MM.1S (cell line): Measurements from ENCODE around the gene SHKBP1.
"Not testable (repeated sequence)": the region's sequence is repeated elsewhere in the genome, so short reads cannot be mapped to it uniquely, and the experiment has no call there.

Experiments
- DNase-seq: peaks from one replicate; pipeline ENCODE4 v3.0.0-alpha.2; 2015
- H2AFZ ChIP-seq: fragments of 300-600 bp; sonication (generic); 2 replicates; pipeline ENCODE4 v1.6.0; 2016; ENCODE audit warnings: antibody characterized with exemption, low read length
- H3F3A ChIP-seq: fragments of 300-600 bp; sonication (generic); 2 replicates; pipeline ENCODE4 v1.6.1; 2016; ENCODE audit warnings: mild to moderate bottlenecking, antibody characterized with exemption, low read length, moderate library complexity, mixed read lengths; ENCODE audit not compliant: insufficient read depth
- H3K27ac ChIP-seq: fragments of 300-600 bp; sonication (generic); 2 replicates; pipeline ENCODE4 v1.5.1; 2016; ENCODE audit warnings: mild to moderate bottlenecking, low read length
- H3K27me3 ChIP-seq: fragments of 300-600 bp; sonication (generic); replicated peaks from 2 replicates; pipeline ENCODE4 v1.6.0; 2016; ENCODE audit warnings: low read length; ENCODE audit not compliant: insufficient read depth
- H3K36me3 ChIP-seq: fragments of 300-600 bp; sonication (generic); replicated peaks from 2 replicates; pipeline ENCODE4 v1.6.1; 2016; ENCODE audit warnings: mild to moderate bottlenecking, low read length, mixed read lengths; ENCODE audit not compliant: insufficient read depth
- H3K4me1 ChIP-seq: fragments of 300-600 bp; sonication (generic); 2 replicates; pipeline ENCODE4 v1.6.1; 2016; ENCODE audit warnings: low read length, mixed read lengths
- H3K4me2 ChIP-seq: fragments of 300-600 bp; sonication (generic); 2 replicates; pipeline ENCODE4 v1.6.0; 2016; ENCODE audit warnings: low read depth, low read length
- H3K4me3 ChIP-seq: fragments of 300-600 bp; sonication (generic); 2 replicates; pipeline ENCODE4 v1.5.1; 2016; ENCODE audit warnings: low read length, mixed read lengths
- H3K79me2 ChIP-seq: fragments of 300-600 bp; sonication (generic); 2 replicates; pipeline ENCODE4 v1.6.1; 2016; ENCODE audit warnings: mixed run types, low read length, mixed read lengths
- H3K9ac ChIP-seq: fragments of 300-600 bp; sonication (generic); 2 replicates; pipeline ENCODE4 v1.6.1; 2016; ENCODE audit warnings: low read length, mixed read lengths
- H3K9me2 ChIP-seq: fragments of 300-600 bp; sonication (generic); replicated peaks from 2 replicates; pipeline ENCODE4 v1.6.1; 2016; ENCODE audit warnings: mild to moderate bottlenecking, low read length, mixed read lengths; ENCODE audit not compliant: insufficient read depth
- H3K9me3 ChIP-seq: fragments of 300-600 bp; sonication (generic); replicated peaks from 2 replicates; pipeline ENCODE4 v1.6.1; 2016; ENCODE audit warnings: mild to moderate bottlenecking, low read length, mixed read lengths; ENCODE audit not compliant: insufficient read depth
- H4K20me1 ChIP-seq: fragments of 300-600 bp; sonication (generic); 2 replicates; pipeline ENCODE4 v1.6.1; 2016; ENCODE audit warnings: mild to moderate bottlenecking, low read length, moderate library complexity, mixed read lengths; ENCODE audit not compliant: insufficient read depth
- EZH2 ChIP-seq: fragments of 300-600 bp; sonication (generic); optimal IDR thresholded peaks from 2 replicates; pipeline ENCODE3; 2017; ENCODE audit warnings: low read depth, mild to moderate bottlenecking, antibody characterized with exemption, low read length, mixed read lengths
- EZH2phosphoT487 ChIP-seq: fragments of 300-600 bp; sonication (generic); IDR thresholded peaks from 2 replicates; pipeline ENCODE4 v1.6.1; 2018; ENCODE audit warnings: antibody characterized with exemption, low read length
- TF ChIP-seq, protein P1 (sequence below): fragments of 300-600 bp; sonication (generic); IDR thresholded peaks from 2 replicates; pipeline ENCODE4 v1.5.1; 2016; ENCODE audit warnings: antibody characterized with exemption, low read length, mixed read lengths

The SHKBP1 gene

GRCh38 chr19:40623403-40624251 is 47.0 kb downstream of the SHKBP1 start:
- Histone ChIP-seq H3K27ac (no peak overlapping the region), H3K79me2 (no peaks in the 10 kb centered on the region), H2AFZ (no peak overlapping the region), H3K27me3 (no peaks in the 10 kb centered on the region), H3K9me2 (no peaks in the 10 kb centered on the region), H3K4me3 (no peak overlapping the region), H3F3A (no peaks in the 10 kb centered on the region), H3K9ac (no peak overlapping the region), H3K9me3 (no peaks in the 10 kb centered on the region), H4K20me1 (no peaks in the 10 kb centered on the region), H3K4me1 (no peaks in the 10 kb centered on the region), H3K4me2 (no peak overlapping the region), H3K36me3 (no peaks in the 10 kb centered on the region)
- DNase-seq: no peak
- TF ChIP-seq EZH2phosphoT487 (no peak), EZH2 (no peak)
- TF ChIP-seq, protein P1, sequence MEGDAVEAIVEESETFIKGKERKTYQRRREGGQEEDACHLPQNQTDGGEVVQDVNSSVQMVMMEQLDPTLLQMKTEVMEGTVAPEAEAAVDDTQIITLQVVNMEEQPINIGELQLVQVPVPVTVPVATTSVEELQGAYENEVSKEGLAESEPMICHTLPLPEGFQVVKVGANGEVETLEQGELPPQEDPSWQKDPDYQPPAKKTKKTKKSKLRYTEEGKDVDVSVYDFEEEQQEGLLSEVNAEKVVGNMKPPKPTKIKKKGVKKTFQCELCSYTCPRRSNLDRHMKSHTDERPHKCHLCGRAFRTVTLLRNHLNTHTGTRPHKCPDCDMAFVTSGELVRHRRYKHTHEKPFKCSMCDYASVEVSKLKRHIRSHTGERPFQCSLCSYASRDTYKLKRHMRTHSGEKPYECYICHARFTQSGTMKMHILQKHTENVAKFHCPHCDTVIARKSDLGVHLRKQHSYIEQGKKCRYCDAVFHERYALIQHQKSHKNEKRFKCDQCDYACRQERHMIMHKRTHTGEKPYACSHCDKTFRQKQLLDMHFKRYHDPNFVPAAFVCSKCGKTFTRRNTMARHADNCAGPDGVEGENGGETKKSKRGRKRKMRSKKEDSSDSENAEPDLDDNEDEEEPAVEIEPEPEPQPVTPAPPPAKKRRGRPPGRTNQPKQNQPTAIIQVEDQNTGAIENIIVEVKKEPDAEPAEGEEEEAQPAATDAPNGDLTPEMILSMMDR: no peak

DNA sequence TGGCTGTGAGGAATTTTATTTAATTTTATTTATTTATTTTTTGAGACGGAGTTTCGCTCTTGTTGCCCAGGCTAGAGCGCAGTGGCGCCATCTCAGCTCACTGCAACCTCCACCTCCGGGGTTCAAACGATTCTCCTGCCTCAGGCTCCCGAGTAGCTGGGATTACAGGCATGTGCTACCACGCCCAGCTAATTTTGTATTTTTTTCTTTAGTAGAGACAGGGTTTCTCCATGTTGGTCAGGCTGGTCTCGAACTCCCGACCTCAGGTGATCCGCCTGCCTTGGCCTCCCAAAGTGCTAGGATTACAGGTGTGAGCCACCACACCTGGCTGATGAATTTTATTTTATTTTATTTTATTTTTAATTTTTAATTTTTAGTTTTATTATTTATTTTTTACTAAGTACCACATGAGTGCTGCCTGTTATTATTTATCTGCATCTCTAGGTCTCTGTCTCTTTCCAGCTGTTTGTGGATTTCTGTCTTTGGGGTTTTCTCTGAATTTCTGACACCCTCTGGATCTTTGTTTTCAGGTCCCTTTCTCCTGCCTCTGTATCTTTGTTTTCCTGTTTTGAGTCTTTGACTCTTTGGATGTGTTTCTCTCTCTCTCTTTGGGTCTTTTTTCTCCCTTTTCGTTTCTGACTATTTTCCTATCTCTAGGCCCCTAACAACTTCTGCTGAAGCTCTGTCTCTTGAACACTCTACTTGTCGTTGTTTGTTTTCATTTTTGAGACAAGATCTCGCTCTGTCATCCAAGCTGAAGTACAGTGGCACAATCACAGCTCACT is 47.9 kb downstream of the SHKBP1 start:
- H3K9ac ChIP-seq, H3F3A ChIP-seq, H3K4me2 ChIP-seq, DNase-seq, H3K27ac ChIP-seq, H3K27me3 ChIP-seq, H3K79me2 ChIP-seq, H3K36me3 ChIP-seq, H4K20me1 ChIP-seq, H2AFZ ChIP-seq, H3K9me3 ChIP-seq, H3K4me1 ChIP-seq, H3K4me3 ChIP-seq, H3K9me2 ChIP-seq: not testable (repeated sequence)

DNA sequence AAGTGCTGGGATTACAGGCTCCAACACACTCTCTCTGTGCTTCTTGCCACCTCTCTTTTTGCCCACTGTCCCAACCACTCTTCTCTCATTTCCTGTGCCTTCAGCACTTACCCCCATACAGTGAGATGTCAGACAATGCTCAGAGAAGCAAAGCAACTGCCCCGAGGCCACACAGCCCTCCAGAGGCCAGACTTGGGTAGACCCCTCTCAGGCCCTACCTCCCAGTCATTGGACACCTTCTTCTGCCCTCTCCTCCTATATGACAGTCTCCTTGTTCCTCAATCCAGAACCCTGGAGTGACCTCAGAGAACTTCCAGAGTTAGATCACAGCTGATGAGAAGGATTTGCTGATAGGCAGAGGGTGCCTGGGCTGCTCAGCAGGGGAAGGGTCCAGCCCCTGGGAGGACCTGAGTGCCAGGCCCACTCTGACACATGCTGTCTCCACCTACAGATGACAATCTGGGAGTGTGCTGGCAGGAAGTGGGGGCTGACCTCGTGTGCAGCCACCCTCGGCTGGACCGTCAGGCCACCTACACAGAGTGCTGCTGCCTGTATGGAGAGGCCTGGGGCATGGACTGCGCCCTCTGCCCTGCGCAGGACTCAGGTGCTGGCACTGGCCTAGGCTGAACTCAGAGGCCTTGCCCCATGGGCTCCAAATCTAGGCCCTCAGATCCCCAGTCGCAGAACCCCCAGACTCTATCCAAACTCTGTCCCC is 48.9 kb downstream of the SHKBP1 start:
- no peaks in the 10 kb centered on the region for H3F3A ChIP-seq
- no peak for DNase-seq
- no peaks in the 10 kb centered on the region for H3K9me3 ChIP-seq
- H3K27ac ChIP-seq: no peak overlapping the region
- no peaks in the 10 kb centered on the region for H3K9me2 ChIP-seq
- H3K4me1 ChIP-seq: no peaks in the 10 kb centered on the region
- H3K4me3 ChIP-seq: no peak overlapping the region
- TF ChIP-seq, protein P1: no peak
- no peak for TF ChIP-seq EZH2
- no peak for TF ChIP-seq EZH2phosphoT487
- no peaks in the 10 kb centered on the region for H3K27me3 ChIP-seq
- H4K20me1 ChIP-seq: no peaks in the 10 kb centered on the region
- no peak overlapping the region for H3K4me2 ChIP-seq
- no peaks in the 10 kb centered on the region for H3K36me3 ChIP-seq
- no peaks in the 10 kb centered on the region for H3K79me2 ChIP-seq
- no peak overlapping the region for H2AFZ ChIP-seq
- H3K9ac ChIP-seq: no peak overlapping the region
